Adrenal gland (tissue), 12 donors: ENCODE data around the gene TMSB10. TPM values are rescaled to one million over a fixed set of nuclear protein-coding genes. Genes with fewer than 3 reads are reported as not detected.

ENCODE experiments used
- DNase-seq, 7 donors: peaks; one replicate each; pipeline ENCODE4 v3.0.0-alpha.2; 2019 to 2020
- H3K27ac ChIP-seq, 5 donors: fragments of 200-600 bp; sonication (generic) in 4 of 5; 1 replicate in 3 of 5; 2 replicates in 2 of 5; pipeline versions ENCODE4 v1.5.1 to v1.8.0; 2016 to 2020; ENCODE audit warnings: mild to moderate bottlenecking in 1 of 5
- H3K27me3 ChIP-seq: fragments of 200-600 bp; 2 replicates; pipeline ENCODE4 v1.8.0; 2021
- H3K36me3 ChIP-seq, 2 donors: fragments of 200-600 bp; replicated peaks in 1 of 2; 1 replicate in 1 of 2; 2 replicates in 1 of 2; pipeline versions ENCODE4 v1.5.1 to v1.8.0; 2018 to 2022
- H3K4me1 ChIP-seq, 2 donors: fragments of 200-600 bp; replicated peaks in 1 of 2; 1 replicate in 1 of 2; 2 replicates in 1 of 2; pipeline versions ENCODE4 v1.5.1 to v1.8.0; 2018 to 2021
- H3K4me3 ChIP-seq, 4 donors: fragments of 200-600 bp; sonication (generic) in 3 of 4; one replicate each; pipeline ENCODE4 v1.5.1; 2016 to 2018
- H3K9me3 ChIP-seq, 3 donors: fragments of 200-600 bp; sonication (generic) in 1 of 3; replicated peaks in 1 of 3; 1 replicate in 2 of 3; 2 replicates in 1 of 3; pipeline versions ENCODE4 v1.5.1 to v1.8.0; 2016 to 2021
- POLR2A ChIP-seq, 2 donors: fragments of 450-650 bp; IDR thresholded peaks; one replicate each; pipeline ENCODE4 v1.6.1; 2017; ENCODE audit warnings: antibody characterized with exemption in 2 of 2, mild to moderate bottlenecking in 2 of 2, moderate library complexity in 1 of 2
- WGBS, 4 donors: extraction: QIAGEN DNeasy Blood & Tissue Kit in 2 of 4; methylation state at CpG; one replicate each; pipeline versions ENCODE4 v1.1.5 to v1.1.7; 2013 to 2017; 5-methylcytosine and 5-hydroxymethylcytosine counted together
- intact Hi-C, 2 donors: fragments of 100-400 bp; cut with DNase I; formaldehyde crosslinking; loops; one replicate each; pipeline versions ENCODE4 v1.14.1 to v1.15.0; 2022 to 2023
- polyA plus RNA-seq, 3 donors: library from polyadenylated mRNA; stranded (reverse); fragments of 200-250 nt in 2 of 3; fragments of 350-450 nt in 1 of 3; fragmentation: Illumina TruSeq in 1 of 3; extraction: RNeasy Lipid Tissue Mini Kit (QIAGEN cat#74804) in 1 of 3; gene quantifications; one replicate each; pipeline ENCODE4 v1.2.3, GENCODE V29; 2013 to 2014
- total RNA-seq, 9 donors: library from RNA; depleted of rRNA in 4 of 9; stranded (reverse); fragments of >200 nt in 4 of 9; fragments of 120-200 nt in 1 of 9; fragmentation: NEBNext Ultra II Directional in 1 of 9; extraction: Animal tissue kit (Norgen Biotek cat#: 25700) in 1 of 9; gene quantifications; one replicate each; pipeline versions ENCODE4 v1.1.0 to v1.2.4, GENCODE V29; 2013 to 2023
- TF ChIP-seq, protein P1 (sequence below), 6 experiments: fragments of 450-650 bp in 4 of 6; fragments of 200-600 bp in 2 of 6; sonication (generic) in 1 of 6; IDR thresholded peaks; 1 replicate in 5 of 6; 2 replicates in 1 of 6; pipeline versions ENCODE4 v1.5.1 to v1.8.0; 2016 to 2021; ENCODE audit warnings: antibody characterized with exemption in 6 of 6, mild to moderate bottlenecking in 2 of 6, moderate library complexity in 1 of 6
- donor health status: healthy with polysubstance abuse.
- donor health status: Bipolar disorder and iron deficiency.
- donor health status: DM: yes; HTN: yes; CAD: no.
- donor health status: DM: no; HTN: no; CAD: no.
- donor health status: DM: no; HTN: no; CAD: no.
- donor health status: DM: yes; HTN: yes; CAD: no.

TMSB10 gene
- total and polyA plus RNA-seq, 12 donors: 473 to 2,004 (median 1,367) TPM

DNA sequence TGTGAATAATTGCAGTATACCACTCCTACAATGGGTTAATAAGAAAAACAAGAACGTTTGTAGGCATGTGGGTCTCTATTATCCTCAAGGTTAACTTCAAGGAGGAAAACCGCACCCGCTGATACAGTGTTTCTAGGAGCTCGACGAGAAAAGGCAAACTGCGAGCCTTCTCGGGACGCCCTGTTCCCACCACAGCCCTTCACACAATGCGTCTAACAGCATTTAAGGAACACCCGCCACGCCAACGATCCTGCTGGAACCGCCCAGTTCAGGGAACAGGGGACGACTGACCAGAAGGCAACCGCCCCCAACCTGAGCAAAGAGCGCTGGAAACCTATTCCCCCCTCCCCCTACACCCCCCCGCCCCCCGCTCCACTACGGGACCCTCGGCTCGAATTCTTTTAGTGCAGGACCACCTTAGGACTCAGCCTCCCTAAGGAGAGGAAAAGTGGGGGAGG, 710 bp upstream of the TMSB10 start:
- DNase-seq: peak; percentile 54 to 83 (median 67)
- peaks cover 7 to 9% of the 10 kb centered on the region in 2 donors for H3K4me1 ChIP-seq
- no peaks in the 10 kb centered on the region for H3K36me3 ChIP-seq
- intact Hi-C loops: no loop called here
- 0 to 1% (median 0%) methylated on average over 14 to 21 of the region's 21 CpGs for WGBS, 4 donors
- no peaks in the 10 kb centered on the region for H3K27me3 ChIP-seq
- H3K9me3 ChIP-seq: no peaks in the 10 kb centered on the region
- peak overlapping the region in 3 of 5 donors; percentile 66 to 95 (median 89) for H3K27ac ChIP-seq
- TF ChIP-seq, protein P1, sequence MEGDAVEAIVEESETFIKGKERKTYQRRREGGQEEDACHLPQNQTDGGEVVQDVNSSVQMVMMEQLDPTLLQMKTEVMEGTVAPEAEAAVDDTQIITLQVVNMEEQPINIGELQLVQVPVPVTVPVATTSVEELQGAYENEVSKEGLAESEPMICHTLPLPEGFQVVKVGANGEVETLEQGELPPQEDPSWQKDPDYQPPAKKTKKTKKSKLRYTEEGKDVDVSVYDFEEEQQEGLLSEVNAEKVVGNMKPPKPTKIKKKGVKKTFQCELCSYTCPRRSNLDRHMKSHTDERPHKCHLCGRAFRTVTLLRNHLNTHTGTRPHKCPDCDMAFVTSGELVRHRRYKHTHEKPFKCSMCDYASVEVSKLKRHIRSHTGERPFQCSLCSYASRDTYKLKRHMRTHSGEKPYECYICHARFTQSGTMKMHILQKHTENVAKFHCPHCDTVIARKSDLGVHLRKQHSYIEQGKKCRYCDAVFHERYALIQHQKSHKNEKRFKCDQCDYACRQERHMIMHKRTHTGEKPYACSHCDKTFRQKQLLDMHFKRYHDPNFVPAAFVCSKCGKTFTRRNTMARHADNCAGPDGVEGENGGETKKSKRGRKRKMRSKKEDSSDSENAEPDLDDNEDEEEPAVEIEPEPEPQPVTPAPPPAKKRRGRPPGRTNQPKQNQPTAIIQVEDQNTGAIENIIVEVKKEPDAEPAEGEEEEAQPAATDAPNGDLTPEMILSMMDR (IDR thresholded peaks at IDR 0.05): no peak
- TF ChIP-seq POLR2A (IDR thresholded peaks at IDR 0.05): peak in 1 of 2 donors; percentile 40
- peak overlapping the region; percentile 65 to 97 (median 88) for H3K4me3 ChIP-seq

DNA sequence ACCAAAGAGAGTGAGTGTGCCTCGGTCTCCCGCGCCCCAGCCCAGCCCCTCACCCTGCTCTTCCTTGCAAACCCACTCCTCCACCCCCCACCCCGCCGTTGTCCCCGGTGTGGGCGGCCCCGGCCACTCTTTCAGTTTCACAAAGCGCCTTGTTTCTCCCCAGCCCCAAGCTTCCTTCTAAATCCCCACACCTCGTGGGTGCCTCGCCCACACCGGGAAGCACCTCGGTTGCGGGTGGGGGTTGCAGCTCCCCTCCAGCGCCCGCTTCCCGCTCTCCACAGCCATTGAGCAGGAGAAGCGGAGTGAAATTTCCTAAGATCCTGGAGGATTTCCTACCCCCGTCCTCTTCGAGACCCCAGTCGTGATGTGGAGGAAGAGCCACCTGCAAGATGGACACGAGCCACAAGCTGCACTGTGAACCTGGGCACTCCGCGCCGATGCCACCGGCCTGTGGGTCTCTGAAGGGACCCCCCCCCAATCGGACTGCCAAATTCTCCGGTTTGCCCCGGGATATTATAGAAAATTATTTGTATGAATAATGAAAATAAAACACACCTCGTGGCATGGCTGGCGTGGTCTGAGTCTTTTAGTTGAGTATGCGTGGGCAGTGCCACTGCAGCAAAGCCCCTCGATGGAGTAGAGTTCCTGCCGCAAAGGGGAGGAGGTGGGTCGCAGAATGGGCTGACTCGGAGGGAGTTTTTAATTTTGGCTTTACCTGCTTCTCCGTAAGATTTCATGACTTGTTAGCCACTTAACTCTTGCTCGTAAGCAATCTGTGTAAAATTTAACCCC, 848 bp downstream of the TMSB10 start:
- DNase-seq: peak; percentile 41 to 70 (median 44)
- intact Hi-C loops: no loop called here
- H3K9me3 ChIP-seq: no peaks in the 10 kb centered on the region
- H3K4me1 ChIP-seq: peaks cover 7 to 9% of the 10 kb centered on the region in 2 donors
- TF ChIP-seq, protein P1 (IDR thresholded peaks at IDR 0.05): peak in 1 of 6 experiments; percentile 14
- TF ChIP-seq POLR2A (IDR thresholded peaks at IDR 0.05): no peak
- peak overlapping the region; percentile 65 to 97 (median 88) for H3K4me3 ChIP-seq
- H3K36me3 ChIP-seq: no peaks in the 10 kb centered on the region
- peak overlapping the region; percentile 41 to 95 (median 82) for H3K27ac ChIP-seq
- WGBS, 4 donors: 9 to 14% (median 10%) methylated on average over 21 to 38 of the region's 38 CpGs
- no peaks in the 10 kb centered on the region for H3K27me3 ChIP-seq

DNA sequence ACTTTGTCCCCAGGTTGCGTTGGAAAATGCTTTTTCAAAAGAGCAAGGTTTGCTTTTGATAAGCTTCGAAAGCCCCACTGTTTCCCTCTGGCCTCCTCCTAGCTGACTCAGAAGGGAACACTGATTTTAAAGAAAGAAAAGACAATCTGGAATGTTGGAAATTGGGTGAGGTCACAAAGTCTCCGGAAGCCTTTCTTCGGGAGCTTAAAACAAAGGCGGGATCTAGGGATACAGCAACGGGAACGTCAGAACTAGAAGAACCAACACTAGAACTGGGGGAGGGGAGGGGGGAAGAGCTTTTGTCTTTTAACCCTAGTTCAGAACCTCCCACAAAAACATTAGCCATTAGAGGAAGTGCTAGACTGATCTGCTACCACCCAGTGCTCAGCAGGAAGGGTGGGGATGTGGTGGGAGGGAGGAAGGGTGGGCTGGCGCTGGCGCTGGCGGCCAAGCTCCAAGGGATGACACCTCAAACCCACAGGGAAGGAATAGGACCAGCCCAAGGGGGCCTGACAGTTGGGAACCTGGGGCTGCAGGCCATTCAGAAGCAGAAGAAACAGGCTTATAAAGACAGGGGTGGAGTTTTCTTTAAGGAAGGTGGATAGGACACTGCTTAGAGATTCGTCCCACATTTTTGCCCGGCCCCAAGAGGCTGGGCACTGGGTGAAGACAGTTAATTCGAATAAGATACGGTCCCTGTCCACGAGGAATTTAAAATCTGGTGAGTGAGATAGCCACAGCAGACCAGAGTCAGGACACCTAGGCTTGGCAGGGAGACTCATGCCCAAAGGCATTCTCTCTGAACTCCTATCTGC, 1.7 kb downstream of the TMSB10 start:
- no peaks in the 10 kb centered on the region for H3K36me3 ChIP-seq
- TF ChIP-seq POLR2A (IDR thresholded peaks at IDR 0.05): peak in 1 of 2 donors; percentile 45
- TF ChIP-seq, protein P1 (IDR thresholded peaks at IDR 0.05): peak in 1 of 6 experiments; percentile 2
- H3K27ac ChIP-seq: peak overlapping the region in 4 of 5 donors; percentile 80 to 95 (median 86)
- peaks cover 7 to 9% of the 10 kb centered on the region in 2 donors for H3K4me1 ChIP-seq
- no peaks in the 10 kb centered on the region for H3K27me3 ChIP-seq
- peak; percentile 43 to 76 (median 61) for DNase-seq
- 27 to 50% (median 48%) methylated on average over 15 of the region's 15 CpGs for WGBS, 4 donors
- intact Hi-C loops: no loop called here
- peak overlapping the region in 2 of 4 donors; percentile 90 to 97 for H3K4me3 ChIP-seq
- no peaks in the 10 kb centered on the region for H3K9me3 ChIP-seq
